HG03039 (cell line): ENCODE results near the gene MAGEA12.
"Not testable (repeated sequence)": the region's sequence is repeated elsewhere in the genome, so short reads cannot be mapped to it uniquely, and the experiment has no call there.

Source experiments
- ATAC-seq: cut with Tn5 transposase; IDR thresholded peaks from one replicate; pipeline ENCODE4 v1.9.1; 2021; ENCODE audit warnings: mild to moderate bottlenecking, moderate library complexity; ENCODE audit not compliant: unreplicated experiment

MAGEA12 gene

GRCh38 chrX:152733261-152733975 is at the start of gene MAGEA12, which contains the start of gene CSAG1:
TSS of gene MAGEA12 (plus strand) at chrX:152733757. CDS start at chrX:152736162, 2,405 bp downstream.
TSS of gene CSAG1 (minus strand) at chrX:152733721. CDS start at chrX:152732460, 1,261 bp downstream.
- no peak for ATAC-seq

DNA sequence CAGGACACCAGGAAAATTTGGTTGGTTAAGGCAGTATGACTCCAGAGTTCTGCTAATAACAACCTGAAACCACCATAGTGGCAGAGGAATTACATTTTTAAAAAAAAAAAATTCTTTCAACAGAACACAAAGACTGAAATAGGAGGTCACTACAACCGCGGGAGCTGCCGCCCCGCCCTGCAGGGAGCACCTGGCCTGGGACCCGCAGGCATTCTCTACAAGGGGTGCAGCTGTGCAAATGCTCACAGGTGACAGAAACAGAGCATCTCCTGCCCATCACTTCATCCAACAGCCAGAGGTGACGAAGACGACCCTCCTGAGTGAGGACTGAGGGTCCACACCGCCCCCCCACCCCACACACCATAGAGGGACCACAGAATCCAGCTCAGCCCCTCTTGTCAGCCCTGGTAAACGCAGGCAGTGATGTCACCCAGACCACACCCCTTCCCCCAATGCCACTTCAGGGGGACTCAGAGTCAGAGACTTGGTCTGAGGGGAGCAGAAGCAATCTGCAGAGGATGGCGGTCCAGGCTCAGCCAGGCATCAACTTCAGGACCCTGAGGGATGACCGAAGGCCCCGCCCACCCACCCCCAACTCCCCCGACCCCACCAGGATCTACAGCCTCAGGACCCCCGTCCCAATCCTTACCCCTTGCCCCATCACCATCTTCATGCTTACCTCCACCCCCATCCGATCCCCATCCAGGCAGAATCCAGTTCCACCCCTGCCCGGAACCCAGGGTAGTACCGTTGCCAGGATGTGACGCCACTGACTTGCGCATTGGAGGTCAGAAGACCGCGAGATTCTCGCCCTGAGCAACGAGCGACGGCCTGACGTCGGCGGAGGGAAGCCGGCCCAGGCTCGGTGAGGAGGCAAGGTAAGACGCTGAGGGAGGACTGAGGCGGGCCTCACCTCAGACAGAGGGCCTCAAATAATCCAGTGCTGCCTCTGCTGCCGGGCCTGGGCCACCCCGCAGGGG is 35.3 kb upstream of the MAGEA12 start, which contains the start of gene MAGEA3:
Gene MAGEA3, plus strand, starts transcription at position 843 of the 980 bp plus-strand sequence. CDS start 2,039 bp downstream, outside the sequence.
- not testable (repeated sequence) for ATAC-seq

DNA sequence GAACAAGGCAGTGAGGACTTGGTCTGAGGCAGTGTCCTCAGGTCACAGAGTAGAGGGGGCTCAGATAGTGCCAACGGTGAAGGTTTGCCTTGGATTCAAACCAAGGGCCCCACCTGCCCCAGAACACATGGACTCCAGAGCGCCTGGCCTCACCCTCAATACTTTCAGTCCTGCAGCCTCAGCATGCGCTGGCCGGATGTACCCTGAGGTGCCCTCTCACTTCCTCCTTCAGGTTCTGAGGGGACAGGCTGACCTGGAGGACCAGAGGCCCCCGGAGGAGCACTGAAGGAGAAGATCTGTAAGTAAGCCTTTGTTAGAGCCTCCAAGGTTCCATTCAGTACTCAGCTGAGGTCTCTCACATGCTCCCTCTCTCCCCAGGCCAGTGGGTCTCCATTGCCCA is 33.2 kb upstream of the MAGEA12 start:
- not testable (repeated sequence) for ATAC-seq

DNA sequence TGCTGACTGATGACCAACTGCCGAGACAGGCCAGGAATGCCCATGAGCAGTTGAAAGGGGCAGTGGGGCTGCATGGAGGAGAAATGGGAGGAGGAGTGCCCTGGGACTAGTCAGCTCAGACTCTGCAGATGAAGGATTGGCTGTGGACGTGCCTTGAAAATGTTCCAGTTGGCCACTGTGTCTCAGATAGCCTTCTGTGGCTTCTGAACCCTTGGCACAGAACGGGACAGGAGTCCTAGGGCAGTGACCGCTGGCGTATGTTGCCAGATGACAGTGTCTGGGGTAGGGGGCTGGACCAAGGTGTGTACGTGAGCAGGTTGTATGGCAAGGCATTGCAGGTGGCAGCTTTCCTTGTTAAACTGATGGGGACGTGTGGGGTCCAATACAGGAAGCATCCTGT is 27.1 kb upstream of the MAGEA12 start:
- ATAC-seq, result not testable (repeated sequence)

DNA sequence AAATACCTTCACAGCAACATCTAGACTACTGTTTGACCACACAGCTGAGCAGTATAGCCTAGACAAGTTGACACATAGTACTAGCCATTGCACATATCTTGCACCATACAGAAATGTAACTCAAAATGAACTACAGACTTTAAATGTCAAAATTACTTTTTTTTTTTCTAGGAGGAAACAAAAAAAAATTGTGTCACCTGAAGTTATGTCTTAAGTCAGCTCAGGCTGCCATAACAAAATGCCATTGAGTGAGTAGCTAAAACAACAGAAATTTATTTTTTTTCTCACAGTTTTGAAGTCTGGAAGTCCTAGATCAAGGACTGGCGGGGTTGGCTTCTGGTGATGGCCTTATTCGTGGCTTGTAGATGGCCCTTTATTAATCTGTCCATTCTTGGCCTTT is 24.4 kb upstream of the MAGEA12 start, which contains the start of gene CSAG2:
Gene CSAG2, minus strand, starts transcription at position 101 of the 400 bp plus-strand sequence. CDS start 161 bp downstream, outside the sequence.
- not testable (repeated sequence) for ATAC-seq

DNA sequence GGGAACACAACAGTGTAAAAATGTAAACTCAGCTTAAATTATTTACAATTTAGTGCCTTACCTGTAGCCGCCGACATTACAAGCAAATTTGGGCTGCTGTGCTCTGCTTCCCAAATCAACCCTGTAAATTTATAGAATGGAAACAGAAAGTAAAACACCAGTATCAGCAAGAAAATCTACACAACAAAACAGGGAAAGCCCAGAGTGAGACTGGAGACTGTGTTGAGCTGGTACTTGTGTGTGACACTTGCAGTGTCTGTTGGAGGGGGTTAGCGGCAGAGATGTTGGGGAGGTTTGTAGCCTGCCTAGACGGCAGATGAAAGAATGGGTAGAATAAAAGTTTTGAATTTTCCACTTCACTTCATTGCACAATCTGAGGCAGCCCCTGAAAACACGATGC is 20.4 kb upstream of the MAGEA12 start:
- ATAC-seq, result not testable (repeated sequence)

DNA sequence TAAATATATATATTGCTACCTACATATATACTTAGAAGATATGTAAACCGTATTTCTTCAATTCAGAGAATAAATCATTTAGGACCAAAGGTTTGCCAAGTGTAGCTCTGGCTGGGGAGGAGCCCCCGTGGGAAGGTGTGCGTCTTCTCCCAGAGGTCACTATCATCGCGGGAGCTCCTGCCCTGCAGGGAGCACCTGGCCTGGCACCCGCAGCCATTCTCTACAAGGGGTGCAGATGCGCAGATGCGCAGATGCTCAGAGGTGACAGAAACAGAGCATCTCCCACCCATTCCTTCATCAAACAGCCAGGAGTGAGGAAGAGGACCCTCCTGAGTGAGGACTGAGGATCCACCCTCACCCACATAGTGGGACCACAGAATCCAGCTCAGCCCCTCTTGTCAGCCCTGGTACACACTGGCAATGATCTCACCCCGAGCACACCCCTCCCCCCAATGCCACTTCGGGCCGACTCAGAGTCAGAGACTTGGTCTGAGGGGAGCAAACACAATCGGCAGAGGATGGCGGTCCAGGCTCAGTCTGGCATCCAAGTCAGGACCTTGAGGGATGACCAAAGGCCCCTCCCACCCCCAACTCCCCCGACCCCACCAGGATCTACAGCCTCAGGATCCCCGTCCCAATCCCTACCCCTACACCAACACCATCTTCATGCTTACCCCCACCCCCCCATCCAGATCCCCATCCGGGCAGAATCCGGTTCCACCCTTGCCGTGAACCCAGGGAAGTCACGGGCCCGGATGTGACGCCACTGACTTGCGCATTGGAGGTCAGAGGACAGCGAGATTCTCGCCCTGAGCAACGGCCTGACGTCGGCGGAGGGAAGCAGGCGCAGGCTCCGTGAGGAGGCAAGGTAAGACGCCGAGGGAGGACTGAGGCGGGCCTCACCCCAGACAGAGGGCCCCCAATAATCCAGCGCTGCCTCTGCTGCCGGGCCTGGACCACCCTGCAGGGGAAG is 19.5 kb upstream of the MAGEA12 start, which contains the start of gene MAGEA2B:
Gene MAGEA2B, plus strand, starts transcription at position 814 of the 973 bp plus-strand sequence. CDS start 2,479 bp downstream, outside the sequence.
- ATAC-seq, result not testable (repeated sequence)

- no peak for ATAC-seq
Observed at GRCh38 chrX:152725409-152725808, 8.1 kb upstream of the MAGEA12 start.

DNA sequence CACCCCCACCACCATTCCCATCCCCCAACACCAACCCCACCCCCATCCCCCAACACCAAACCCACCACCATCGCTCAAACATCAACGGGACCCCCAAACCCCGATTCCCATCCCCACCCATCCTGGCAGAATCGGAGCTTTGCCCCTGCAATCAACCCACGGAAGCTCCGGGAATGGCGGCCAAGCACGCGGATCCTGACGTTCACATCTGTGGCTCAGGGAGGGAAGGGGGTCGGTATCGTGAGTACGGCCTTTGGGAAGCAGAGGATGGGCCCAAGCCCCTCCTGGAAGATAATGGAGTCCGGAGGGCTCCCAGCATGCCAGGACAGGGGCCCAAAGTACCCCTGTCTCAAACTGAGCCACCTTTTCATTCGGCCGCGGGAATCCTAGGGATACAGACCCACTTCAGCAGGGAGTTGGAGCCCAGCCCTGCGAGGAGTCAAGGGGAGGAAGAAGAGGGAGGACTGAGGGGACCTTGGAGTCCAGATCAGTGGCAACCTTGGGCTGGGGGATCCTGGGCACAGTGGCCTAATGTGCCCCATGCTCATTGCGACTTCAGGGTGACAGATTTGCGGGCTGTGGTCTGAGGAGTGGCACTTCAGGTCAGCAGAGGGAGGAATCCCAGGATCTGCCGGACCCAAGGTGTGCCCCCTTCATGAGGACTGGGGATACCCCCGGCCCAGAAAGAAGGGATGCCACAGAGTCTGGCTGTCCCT is 744 bp downstream of the MAGEA12 start:
- not testable (repeated sequence) for ATAC-seq

- ATAC-seq, result no peak
Observed at GRCh38 chrX:152735101-152735500, 1.5 kb downstream of the MAGEA12 start.

DNA sequence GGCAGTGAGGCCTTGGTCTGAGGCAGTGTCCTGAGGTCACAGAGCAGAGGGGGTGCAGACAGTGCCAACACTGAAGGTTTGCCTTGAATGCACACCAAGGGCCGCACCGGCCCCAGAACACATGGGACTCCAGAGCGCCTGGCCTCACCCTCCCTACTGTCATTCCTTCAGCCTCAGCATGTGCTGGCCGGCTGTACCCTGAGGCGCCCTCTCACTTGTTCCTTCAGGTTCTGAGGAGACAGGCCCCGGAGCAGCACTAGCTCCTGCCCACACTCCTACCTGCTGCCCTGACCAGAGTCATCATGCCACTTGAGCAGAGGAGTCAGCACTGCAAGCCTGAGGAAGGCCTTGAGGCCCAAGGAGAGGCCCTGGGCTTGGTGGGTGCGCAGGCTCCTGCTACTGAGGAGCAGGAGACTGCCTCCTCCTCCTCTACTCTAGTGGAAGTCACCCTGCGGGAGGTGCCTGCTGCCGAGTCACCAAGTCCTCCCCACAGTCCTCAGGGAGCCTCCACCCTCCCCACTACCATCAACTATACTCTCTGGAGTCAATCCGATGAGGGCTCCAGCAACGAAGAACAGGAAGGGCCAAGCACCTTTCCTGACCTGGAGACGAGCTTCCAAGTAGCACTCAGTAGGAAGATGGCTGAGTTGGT is 2.4 kb downstream of the MAGEA12 start:
- ATAC-seq, result no peak

- ATAC-seq, result not testable (repeated sequence)
Observed at GRCh38 chrX:152736528-152736927, 3.0 kb downstream of the MAGEA12 start.

- ATAC-seq, result no peak
Observed at GRCh38 chrX:152738560-152738959, 5.0 kb downstream of the MAGEA12 start.

- not testable (repeated sequence) for ATAC-seq
Observed at GRCh38 chrX:152753686-152754650, 20.4 kb downstream of the MAGEA12 start, which contains the start of gene MAGEA2. TSS of gene MAGEA2 (minus strand) at chrX:152753842. CDS start at chrX:152751363, 2,479 bp downstream.

DNA sequence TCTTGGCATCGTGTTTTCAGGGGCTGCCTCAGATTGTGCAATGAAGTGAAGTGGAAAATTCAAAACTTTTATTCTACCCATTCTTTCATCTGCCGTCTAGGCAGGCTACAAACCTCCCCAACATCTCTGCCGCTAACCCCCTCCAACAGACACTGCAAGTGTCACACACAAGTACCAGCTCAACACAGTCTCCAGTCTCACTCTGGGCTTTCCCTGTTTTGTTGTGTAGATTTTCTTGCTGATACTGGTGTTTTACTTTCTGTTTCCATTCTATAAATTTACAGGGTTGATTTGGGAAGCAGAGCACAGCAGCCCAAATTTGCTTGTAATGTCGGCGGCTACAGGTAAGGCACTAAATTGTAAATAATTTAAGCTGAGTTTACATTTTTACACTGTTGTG is 21.3 kb downstream of the MAGEA12 start:
- not testable (repeated sequence) for ATAC-seq

DNA sequence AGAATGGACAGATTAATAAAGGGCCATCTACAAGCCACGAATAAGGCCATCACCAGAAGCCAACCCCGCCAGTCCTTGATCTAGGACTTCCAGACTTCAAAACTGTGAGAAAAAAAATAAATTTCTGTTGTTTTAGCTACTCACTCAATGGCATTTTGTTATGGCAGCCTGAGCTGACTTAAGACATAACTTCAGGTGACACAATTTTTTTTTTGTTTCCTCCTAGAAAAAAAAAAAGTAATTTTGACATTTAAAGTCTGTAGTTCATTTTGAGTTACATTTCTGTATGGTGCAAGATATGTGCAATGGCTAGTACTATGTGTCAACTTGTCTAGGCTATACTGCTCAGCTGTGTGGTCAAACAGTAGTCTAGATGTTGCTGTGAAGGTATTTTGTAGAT is 25.4 kb downstream of the MAGEA12 start, which contains the start of gene CSAG3:
Gene CSAG3, plus strand, starts transcription at position 301 of the 400 bp plus-strand sequence.
- not testable (repeated sequence) for ATAC-seq

DNA sequence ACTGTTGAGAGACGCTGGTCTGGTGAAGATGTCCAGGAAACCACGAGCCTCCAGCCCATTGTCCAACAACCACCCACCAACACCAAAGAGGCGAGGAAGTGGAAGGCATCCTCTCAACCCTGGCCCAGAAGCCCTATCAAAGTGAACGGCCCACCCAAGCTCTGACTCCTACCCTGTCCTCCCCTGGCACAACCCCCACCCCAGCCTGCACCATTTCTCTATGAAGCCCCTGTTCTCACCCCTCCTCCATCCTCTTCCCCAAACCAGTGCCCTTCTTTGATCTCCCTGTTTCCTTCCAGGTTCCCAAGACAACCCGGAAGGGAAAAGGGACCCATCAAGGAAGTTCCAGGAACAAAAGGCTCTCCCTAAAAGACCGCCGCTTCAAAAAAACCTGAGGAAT is 26.0 kb downstream of the MAGEA12 start:
- ATAC-seq, result not testable (repeated sequence)
